ENCODE results near the gene GAS5.

GRCh38 chr1:173871500-173871899 lies 3.7 kb upstream of the GAS5 start:
- TF ChIP-seq CTCF (IDR thresholded peaks at IDR 0.05 in 2 of 3, conservative IDR thresholded peaks at IDR 0.05 in 1 of 3; ENCODE audit: control insufficient read depth in 2 of 3, extremely low read depth in 1 of 3, insufficient read depth in 1 of 3, low read depth in 3 of 3, low read length in 3 of 3) (no peak; a peak in 1 of 6 replicates), TBL1XR1 (IDR thresholded peaks at IDR 0.05; ENCODE audit: low read depth, low read length) (no peak), RAD51 (IDR thresholded peaks at IDR 0.05) (peak; percentile 63; the same call in 1 of the 2 replicates), POLR2AphosphoS5 (IDR thresholded peaks at IDR 0.05; ENCODE audit: low read length) (no peak)

Measured in GM12878 (cell line).